Measurements from ENCODE around the gene NTRK3.

Gene NTRK3

GRCh38 chr15:87971076-87971475 is 285.5 kb downstream of the NTRK3 start:
- no peak for DNase-seq

- DNase-seq = no peak
Measured at GRCh38 chr15:87967951-87968350, 288.6 kb downstream of the NTRK3 start.

GRCh38 chr15:87965304-87965703 is 291.2 kb downstream of the NTRK3 start:
- no peak for DNase-seq

- no peak for DNase-seq
Measured at GRCh38 chr15:87962428-87962827, 294.1 kb downstream of the NTRK3 start.

DNA sequence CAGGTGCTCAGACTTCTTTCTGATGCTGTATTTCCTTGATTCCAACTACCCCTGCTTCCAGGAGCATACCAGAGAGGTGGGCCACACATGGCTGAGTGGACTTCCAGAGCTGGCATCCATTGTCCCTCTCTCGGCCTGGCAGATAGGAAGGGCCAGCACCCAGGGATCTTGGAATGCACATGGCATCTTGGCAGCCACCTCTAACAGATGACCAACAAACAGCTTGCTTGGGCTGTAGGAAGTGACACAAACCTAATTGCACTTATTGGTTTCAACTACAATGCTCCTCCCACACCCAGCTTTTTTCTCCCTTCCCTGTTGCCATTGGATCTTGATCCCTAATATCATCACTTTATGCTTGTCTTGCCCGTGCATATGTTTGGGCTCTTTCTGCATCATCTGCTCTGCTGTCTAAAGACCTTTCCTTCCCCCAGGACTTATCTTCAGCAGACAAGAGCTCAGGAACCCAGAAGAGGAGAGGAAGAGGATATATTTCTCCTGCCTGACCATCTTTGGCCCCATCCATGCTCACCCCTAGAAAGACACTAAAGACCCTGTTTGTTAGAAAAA is 294.6 kb downstream of the NTRK3 start:
- DNase-seq = no peak

DNA sequence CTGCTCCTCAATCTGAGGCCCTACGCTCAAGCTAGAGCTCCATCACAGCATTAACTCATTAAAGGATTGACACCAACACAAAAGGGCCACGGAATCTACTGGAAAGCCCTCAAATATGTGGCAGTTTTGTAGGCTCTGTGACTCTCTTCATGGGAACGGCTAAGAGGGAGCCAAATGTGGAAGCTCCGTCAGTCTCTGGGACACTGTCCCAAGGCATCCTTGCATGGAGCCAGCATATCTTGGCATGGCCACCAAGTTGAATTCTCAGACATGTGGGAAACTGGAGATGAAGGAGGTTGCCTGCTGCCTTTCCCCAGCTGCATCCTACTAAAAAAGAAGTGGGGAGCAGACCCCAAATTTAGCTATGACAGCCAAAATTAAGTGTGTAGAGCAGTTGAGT is 296.9 kb downstream of the NTRK3 start:
- no peak for DNase-seq

- DNase-seq = no peak
Measured at GRCh38 chr15:87959080-87959479, 297.5 kb downstream of the NTRK3 start.

DNA sequence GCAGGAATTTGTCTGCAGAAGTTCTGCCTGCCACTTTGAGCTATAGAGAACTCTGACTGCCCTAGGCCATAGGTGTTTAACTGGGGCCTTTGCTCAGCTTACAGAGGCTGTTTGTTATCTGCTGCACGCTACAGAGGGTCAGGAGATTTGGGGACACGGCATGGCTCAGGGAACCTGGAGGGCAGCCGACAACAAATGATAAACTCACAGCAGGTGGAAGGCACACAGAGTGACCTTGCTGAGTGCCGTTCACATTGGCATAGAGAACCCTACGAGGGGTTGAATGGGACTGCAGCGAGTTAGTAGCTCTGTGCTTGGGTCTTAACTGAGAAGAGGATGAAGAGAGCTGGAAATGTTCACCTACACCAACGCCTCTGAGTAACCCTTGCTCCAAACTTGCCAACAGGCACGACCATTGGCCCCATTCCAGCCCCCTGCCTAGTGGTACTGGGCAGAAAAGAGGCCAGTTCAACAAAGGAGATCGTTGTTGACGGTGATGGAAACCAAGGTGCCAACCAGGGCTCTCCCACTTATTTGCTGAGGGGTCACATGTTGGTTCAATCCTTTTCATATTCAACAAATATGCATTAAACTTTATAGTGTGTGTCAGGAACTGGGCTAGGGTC is 301.1 kb downstream of the NTRK3 start:
- no peak for DNase-seq

DNA sequence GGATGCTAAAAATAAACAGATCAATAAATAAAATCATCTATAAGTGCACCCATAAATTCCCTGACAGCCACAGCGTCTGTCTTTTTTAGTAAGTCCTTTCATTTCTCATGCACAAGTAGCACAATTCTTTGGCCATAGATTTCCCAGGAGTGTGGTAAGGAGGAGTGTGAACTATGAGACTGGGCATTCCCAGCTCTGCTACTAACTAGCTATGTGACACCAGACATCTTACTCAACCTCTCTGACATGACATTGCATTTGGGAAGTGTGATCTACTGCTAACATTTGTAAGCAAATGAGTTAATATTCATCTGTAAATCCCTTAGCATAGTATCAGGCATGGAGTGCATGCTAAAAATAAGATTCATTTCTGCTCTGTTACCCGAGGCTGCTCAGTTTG is 301.7 kb downstream of the NTRK3 start:
- no peak for DNase-seq

DNA sequence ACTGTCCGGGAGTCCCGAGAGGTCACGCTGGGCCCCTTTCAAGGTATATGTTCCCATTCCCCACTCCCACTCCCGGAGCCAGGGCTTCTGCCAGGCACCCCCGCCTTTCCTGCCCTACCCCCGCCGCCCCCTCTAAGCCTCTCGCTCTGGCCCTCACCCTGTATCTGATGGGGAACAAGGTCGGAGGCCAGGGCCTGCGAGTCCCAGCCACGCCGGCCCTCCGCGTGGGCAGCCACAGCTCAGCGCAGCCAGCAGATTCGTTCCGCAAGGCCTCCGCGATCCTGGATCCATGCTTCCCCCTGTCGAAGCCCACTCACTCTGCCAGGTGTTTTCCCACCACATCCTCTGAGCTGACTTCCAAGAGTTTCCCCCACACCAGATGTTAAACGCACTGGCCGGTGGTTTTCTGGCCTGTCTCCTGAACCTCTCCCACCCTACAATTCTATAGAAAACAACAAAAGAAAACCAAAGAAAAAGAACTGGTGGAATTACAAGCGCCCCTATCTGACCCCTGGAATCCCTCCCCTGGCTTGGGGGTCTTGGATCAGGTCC is 303.7 kb downstream of the NTRK3 start:
- no peak for DNase-seq

GRCh38 chr15:87949575-87950223 is 306.8 kb downstream of the NTRK3 start:
- no peak for DNase-seq

GRCh38 chr15:87949151-87949574 is 307.4 kb downstream of the NTRK3 start:
- DNase-seq = no peak

DNA sequence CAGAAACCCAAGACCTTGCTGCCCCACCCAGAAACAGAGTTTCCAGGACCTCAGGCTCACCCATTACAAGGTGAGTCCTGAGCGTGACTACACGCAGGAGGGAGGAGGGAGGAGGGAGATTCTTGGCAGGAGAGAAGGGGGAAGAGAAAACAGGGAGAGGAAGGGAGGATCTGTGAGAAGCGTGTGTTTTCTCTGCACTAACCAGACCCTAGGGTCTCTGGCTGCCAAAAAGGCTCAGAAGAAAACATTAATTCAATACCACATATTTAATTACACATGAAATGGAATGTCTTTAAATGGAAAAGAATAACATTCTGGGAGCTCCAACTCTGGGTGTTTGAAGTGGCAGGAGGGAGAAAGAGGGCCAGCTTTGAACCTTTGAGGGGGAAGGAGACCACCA is 309.0 kb downstream of the NTRK3 start:
- DNase-seq = no peak

GRCh38 chr15:87945246-87945645 is 311.3 kb downstream of the NTRK3 start:
- DNase-seq = no peak

DNA sequence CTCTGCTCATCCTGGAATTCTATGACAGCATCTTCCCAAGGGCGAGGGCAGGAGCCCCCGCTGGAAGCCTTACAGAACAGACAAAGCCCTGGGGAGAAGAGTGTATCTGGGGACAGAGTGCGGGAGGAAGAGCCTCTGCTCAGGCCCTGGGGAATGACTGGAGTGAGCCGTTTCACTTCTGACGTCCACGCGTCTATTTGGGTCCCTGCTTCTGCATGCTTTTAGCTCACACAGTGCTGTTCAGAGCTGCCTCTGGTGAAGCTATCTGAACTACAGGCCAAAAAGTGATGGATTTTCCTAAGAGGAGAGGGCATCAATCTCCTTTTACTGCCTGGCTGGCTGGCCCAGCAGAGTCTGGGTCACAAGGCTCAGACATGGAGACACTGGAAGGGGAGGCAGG is 311.8 kb downstream of the NTRK3 start:
- no peak for DNase-seq

GRCh38 chr15:87944050-87944449 is 312.5 kb downstream of the NTRK3 start:
- DNase-seq = no peak

GRCh38 chr15:87943626-87944025 is 312.9 kb downstream of the NTRK3 start:
- no peak for DNase-seq

GRCh38 chr15:87942316-87942715 is 314.2 kb downstream of the NTRK3 start:
- no peak for DNase-seq

DNA sequence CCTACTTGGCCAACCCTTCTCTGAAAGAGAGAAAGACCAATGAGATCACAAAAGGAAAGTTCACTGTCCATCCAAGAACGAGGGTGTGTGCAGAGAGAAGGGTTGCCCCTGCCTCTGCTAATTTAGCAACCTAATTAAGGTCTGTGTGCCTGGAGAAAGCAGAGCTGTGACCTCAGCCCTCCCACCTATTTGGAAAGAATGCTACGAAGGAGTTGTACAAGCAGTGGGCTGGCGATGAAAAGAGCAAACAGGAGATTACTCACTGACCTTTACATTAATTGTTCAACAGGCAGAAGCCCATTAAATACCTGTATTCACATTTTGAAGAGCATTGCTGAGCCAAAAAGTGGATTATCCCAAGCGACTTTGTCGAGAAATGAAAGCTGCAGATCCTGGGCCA is 314.9 kb downstream of the NTRK3 start:
- DNase-seq = no peak

- DNase-seq = no peak
Measured at GRCh38 chr15:87940768-87941167, 315.8 kb downstream of the NTRK3 start.

GRCh38 chr15:87939848-87940457 is 316.6 kb downstream of the NTRK3 start:
- no peak for DNase-seq

DNA sequence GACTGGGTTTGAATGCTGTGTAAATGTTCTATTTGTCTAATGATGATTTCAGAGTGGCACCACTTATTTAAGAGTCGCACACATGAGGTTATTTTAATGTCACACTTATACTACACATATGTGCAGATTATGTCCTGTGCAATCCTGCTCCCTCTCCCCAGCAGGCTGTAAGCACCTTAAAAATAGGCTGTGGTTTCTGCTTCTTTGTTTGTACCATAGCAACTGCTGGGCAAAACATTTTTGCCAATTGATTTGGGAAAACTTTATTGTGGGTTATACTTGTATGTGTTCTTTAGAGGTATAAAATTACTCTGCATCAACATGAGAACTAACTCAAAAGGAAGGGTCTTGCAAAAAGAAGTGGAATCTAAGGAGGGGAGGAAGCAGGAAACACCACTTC is 318.5 kb downstream of the NTRK3 start:
- no peak for DNase-seq

- no peak for DNase-seq
Measured at GRCh38 chr15:87935583-87935982, 321.0 kb downstream of the NTRK3 start.

GRCh38 chr15:87931584-87931983 is 325.0 kb downstream of the NTRK3 start:
- no peak for DNase-seq

All from NCI-H1436 (cell line).